GM12878 (cell line): ENCODE measurements around the gene SNX8. TPM values are rescaled to one million over a fixed set of nuclear protein-coding genes. Genes with fewer than 3 reads are reported as not detected.
A peak's percentile ranks its signal among the peaks of the same experiment; 100 is the strongest.

Experiments
- BHLHE40 ChIP-seq, 2 experiments: fragments of 450-650 bp in 1 of 2; IDR thresholded peaks; 2 replicates each; pipeline ENCODE4 v1.6.1; 2011 to 2017; ENCODE audit warnings: low read depth in 2 of 2, borderline replicate concordance in 1 of 2, improper control_type of control experiment in 1 of 2, low read length in 1 of 2, mild to moderate bottlenecking in 1 of 2
- BMI1 ChIP-seq: fragments of 450-650 bp; IDR thresholded peaks from 2 replicates; pipeline ENCODE4 v1.6.1; 2016; ENCODE audit warnings: mild to moderate bottlenecking, moderate library complexity, borderline replicate concordance
- CBX5 ChIP-seq: sonication (generic); IDR thresholded peaks from 2 replicates; pipeline ENCODE4 v1.6.1; 2016; ENCODE audit warnings: low read depth, moderate library complexity, mild to moderate bottlenecking, inconsistent platforms
- DPF2 ChIP-seq: fragments of 450-650 bp; IDR thresholded peaks from 2 replicates; pipeline ENCODE4 v1.6.1; 2017; ENCODE audit warnings: mild to moderate bottlenecking
- IKZF1 ChIP-seq: fragments of 450-650 bp; conservative IDR thresholded peaks from 2 replicates; pipeline ENCODE4 v1.6.1; 2017; ENCODE audit warnings: antibody characterized with exemption, mild to moderate bottlenecking
- MYC ChIP-seq: IDR thresholded peaks from 2 replicates; pipeline ENCODE4 v1.6.1; 2011; ENCODE audit warnings: mild to moderate bottlenecking, low read length, moderate library complexity, inconsistent platforms; ENCODE audit not compliant: insufficient read depth, insufficient replicate concordance, insufficient read length, severe bottlenecking
- TAF1 ChIP-seq: IDR thresholded peaks from 2 replicates; pipeline ENCODE4 v1.6.1; 2011; ENCODE audit warnings: mild to moderate bottlenecking, low read depth, low read length, borderline replicate concordance
- TCF7 ChIP-seq: IDR thresholded peaks from 2 replicates; pipeline ENCODE4 v1.6.1; 2014; ENCODE audit warnings: antibody characterized with exemption, borderline replicate concordance
- WRNIP1 ChIP-seq: IDR thresholded peaks from 2 replicates; pipeline ENCODE4 v1.6.1; 2011; ENCODE audit warnings: low read depth, low read length, improper control_type of control experiment, borderline replicate concordance
- YBX1 ChIP-seq: fragments of 450-650 bp; IDR thresholded peaks from 2 replicates; pipeline ENCODE4 v1.6.1; 2016; ENCODE audit warnings: antibody characterized with exemption
- ZNF622 ChIP-seq: fragments of 450-650 bp; IDR thresholded peaks from 2 replicates; pipeline ENCODE4 v1.6.1; 2017; ENCODE audit warnings: mild to moderate bottlenecking, inconsistent platforms
- polyA plus RNA-seq, 11 experiments: library from polyadenylated mRNA; depleted of rRNA in 4 of 11; unstranded in 6 of 11; stranded (reverse) in 5 of 11; fragments of >200 nt; fragmentation: Nextera tagmentation in 4 of 11; fragmentation: Illumina TruSeq in 1 of 11; extraction: Ambion mirVana in 4 of 11; extraction: Trizol in 1 of 11; gene quantifications; 1 replicate in 1 of 11; 2 replicates in 10 of 11; pipeline versions ENCODE4 v1.2.1 to v1.2.3, GENCODE V29; 2011 to 2016; ENCODE audit warnings: inconsistent platforms in 2 of 11, missing spikeins in 2 of 11, low read depth in 1 of 11
- total RNA-seq, 4 experiments: library from RNA; depleted of rRNA in 3 of 4; stranded (reverse); fragments of >200 nt in 3 of 4; fragmentation: Illumina TruSeq in 1 of 4; extraction: Trizol in 1 of 4; gene quantifications; 2 replicates each; pipeline versions ENCODE4 v1.2.1 to v1.2.3, GENCODE V29; 2013 to 2021
- TF ChIP-seq, protein P1 (sequence below): fragments of 450-650 bp; IDR thresholded peaks from 2 replicates; pipeline ENCODE4 v1.6.1; 2017; ENCODE audit warnings: low read depth, mild to moderate bottlenecking, moderate library complexity
- TF ChIP-seq, protein P2 (sequence below): fragments of 450-650 bp; IDR thresholded peaks from 2 replicates; pipeline ENCODE4 v1.6.1; 2016; ENCODE audit warnings: mild to moderate bottlenecking, moderate library complexity, borderline replicate concordance
- TF ChIP-seq, protein P3 (sequence below): IDR thresholded peaks from 2 replicates; pipeline ENCODE4 v1.6.1; 2012; ENCODE audit warnings: low read depth, low read length, improper control_type of control experiment
- TF ChIP-seq, protein P4 (sequence below): fragments of 450-650 bp; IDR thresholded peaks from 2 replicates; pipeline ENCODE4 v1.6.1; 2017; ENCODE audit warnings: mild to moderate bottlenecking, moderate library complexity
- TF ChIP-seq, protein P5 (sequence below): fragments of 450-650 bp; IDR thresholded peaks from 2 replicates; pipeline ENCODE4 v1.6.1; 2016; ENCODE audit warnings: mild to moderate bottlenecking

The SNX8 gene
- total and polyA plus RNA-seq, 10 of the 15 experiments (the other 5 are each of a cell fraction or from before 2014, with no cell fraction given): 6.4 to 210 (median 97.6) TPM

DNA sequence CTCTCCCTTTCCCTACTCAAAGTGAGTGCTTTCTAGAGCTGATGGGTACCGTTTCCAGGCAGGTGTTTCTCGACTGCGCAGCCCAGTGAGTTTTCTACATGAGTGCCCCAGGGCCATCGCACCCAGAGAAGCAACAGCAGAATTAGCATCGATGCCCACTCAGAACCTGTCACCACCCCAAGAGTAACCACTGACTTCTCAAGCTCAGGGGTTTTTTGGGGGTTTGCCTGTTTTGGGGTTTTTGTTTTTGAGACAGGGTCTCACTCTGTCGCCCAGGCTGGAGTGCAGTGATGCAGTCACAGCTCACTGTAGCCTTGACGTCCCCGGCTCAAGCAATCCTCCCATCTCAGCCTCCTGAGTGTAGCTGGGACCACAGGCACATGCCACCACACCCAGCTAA lies 25.7 kb downstream of the SNX8 start (continued):
- TF ChIP-seq, protein P1, sequence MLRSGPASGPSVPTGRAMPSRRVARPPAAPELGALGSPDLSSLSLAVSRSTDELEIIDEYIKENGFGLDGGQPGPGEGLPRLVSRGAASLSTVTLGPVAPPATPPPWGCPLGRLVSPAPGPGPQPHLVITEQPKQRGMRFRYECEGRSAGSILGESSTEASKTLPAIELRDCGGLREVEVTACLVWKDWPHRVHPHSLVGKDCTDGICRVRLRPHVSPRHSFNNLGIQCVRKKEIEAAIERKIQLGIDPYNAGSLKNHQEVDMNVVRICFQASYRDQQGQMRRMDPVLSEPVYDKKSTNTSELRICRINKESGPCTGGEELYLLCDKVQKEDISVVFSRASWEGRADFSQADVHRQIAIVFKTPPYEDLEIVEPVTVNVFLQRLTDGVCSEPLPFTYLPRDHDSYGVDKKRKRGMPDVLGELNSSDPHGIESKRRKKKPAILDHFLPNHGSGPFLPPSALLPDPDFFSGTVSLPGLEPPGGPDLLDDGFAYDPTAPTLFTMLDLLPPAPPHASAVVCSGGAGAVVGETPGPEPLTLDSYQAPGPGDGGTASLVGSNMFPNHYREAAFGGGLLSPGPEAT: peak; percentile 49; the same call in 1 of the 2 replicates
- TF ChIP-seq IKZF1 (no peak; the same call in 1 of the 2 replicates), TCF7 (no peak), CBX5 (no peak), TAF1 (no peak), YBX1 (no peak), MYC (no peak), WRNIP1 (no peak), BMI1 (no peak), DPF2 (no peak), BHLHE40 (IDR thresholded peaks at IDR 0.05; ENCODE audit: borderline replicate concordance in 1 of 2, low read depth in 2 of 2, low read length in 1 of 2) (peak in 1 of 2 experiments; percentile 66; a peak in 1 of 4 replicates), ZNF622 (no peak)
- TF ChIP-seq, protein P2, sequence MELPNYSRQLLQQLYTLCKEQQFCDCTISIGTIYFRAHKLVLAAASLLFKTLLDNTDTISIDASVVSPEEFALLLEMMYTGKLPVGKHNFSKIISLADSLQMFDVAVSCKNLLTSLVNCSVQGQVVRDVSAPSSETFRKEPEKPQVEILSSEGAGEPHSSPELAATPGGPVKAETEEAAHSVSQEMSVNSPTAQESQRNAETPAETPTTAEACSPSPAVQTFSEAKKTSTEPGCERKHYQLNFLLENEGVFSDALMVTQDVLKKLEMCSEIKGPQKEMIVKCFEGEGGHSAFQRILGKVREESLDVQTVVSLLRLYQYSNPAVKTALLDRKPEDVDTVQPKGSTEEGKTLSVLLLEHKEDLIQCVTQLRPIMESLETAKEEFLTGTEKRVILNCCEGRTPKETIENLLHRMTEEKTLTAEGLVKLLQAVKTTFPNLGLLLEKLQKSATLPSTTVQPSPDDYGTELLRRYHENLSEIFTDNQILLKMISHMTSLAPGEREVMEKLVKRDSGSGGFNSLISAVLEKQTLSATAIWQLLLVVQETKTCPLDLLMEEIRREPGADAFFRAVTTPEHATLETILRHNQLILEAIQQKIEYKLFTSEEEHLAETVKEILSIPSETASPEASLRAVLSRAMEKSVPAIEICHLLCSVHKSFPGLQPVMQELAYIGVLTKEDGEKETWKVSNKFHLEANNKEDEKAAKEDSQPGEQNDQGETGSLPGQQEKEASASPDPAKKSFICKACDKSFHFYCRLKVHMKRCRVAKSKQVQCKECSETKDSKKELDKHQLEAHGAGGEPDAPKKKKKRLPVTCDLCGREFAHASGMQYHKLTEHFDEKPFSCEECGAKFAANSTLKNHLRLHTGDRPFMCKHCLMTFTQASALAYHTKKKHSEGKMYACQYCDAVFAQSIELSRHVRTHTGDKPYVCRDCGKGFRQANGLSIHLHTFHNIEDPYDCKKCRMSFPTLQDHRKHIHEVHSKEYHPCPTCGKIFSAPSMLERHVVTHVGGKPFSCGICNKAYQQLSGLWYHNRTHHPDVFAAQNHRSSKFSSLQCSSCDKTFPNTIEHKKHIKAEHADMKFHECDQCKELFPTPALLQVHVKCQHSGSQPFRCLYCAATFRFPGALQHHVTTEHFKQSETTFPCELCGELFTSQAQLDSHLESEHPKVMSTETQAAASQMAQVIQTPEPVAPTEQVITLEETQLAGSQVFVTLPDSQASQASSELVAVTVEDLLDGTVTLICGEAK: no peak
- TF ChIP-seq, protein P3, sequence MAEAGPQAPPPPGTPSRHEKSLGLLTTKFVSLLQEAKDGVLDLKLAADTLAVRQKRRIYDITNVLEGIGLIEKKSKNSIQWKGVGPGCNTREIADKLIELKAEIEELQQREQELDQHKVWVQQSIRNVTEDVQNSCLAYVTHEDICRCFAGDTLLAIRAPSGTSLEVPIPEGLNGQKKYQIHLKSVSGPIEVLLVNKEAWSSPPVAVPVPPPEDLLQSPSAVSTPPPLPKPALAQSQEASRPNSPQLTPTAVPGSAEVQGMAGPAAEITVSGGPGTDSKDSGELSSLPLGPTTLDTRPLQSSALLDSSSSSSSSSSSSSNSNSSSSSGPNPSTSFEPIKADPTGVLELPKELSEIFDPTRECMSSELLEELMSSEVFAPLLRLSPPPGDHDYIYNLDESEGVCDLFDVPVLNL: no peak
- TF ChIP-seq, protein P4, sequence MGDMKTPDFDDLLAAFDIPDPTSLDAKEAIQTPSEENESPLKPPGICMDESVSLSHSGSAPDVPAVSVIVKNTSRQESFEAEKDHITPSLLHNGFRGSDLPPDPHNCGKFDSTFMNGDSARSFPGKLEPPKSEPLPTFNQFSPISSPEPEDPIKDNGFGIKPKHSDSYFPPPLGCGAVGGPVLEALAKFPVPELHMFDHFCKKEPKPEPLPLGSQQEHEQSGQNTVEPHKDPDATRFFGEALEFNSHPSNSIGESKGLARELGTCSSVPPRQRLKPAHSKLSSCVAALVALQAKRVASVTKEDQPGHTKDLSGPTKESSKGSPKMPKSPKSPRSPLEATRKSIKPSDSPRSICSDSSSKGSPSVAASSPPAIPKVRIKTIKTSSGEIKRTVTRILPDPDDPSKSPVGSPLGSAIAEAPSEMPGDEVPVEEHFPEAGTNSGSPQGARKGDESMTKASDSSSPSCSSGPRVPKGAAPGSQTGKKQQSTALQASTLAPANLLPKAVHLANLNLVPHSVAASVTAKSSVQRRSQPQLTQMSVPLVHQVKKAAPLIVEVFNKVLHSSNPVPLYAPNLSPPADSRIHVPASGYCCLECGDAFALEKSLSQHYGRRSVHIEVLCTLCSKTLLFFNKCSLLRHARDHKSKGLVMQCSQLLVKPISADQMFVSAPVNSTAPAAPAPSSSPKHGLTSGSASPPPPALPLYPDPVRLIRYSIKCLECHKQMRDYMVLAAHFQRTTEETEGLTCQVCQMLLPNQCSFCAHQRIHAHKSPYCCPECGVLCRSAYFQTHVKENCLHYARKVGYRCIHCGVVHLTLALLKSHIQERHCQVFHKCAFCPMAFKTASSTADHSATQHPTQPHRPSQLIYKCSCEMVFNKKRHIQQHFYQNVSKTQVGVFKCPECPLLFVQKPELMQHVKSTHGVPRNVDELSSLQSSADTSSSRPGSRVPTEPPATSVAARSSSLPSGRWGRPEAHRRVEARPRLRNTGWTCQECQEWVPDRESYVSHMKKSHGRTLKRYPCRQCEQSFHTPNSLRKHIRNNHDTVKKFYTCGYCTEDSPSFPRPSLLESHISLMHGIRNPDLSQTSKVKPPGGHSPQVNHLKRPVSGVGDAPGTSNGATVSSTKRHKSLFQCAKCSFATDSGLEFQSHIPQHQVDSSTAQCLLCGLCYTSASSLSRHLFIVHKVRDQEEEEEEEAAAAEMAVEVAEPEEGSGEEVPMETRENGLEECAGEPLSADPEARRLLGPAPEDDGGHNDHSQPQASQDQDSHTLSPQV: no peak
- TF ChIP-seq, protein P5, sequence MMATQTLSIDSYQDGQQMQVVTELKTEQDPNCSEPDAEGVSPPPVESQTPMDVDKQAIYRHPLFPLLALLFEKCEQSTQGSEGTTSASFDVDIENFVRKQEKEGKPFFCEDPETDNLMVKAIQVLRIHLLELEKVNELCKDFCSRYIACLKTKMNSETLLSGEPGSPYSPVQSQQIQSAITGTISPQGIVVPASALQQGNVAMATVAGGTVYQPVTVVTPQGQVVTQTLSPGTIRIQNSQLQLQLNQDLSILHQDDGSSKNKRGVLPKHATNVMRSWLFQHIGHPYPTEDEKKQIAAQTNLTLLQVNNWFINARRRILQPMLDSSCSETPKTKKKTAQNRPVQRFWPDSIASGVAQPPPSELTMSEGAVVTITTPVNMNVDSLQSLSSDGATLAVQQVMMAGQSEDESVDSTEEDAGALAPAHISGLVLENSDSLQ: no peak
